ENCODE data around the gene TRPC4AP.

GRCh38 chr20:34979366-34980153 is 113.0 kb downstream of the TRPC4AP start:
- TF ChIP-seq CTCF (IDR thresholded peaks at IDR 0.05) (no peak), POLR2A (IDR thresholded peaks at IDR 0.05) (no peak)
